NCI-H510A (cell line): Measurements from ENCODE around the gene ORM1.

Source experiments
- DNase-seq: peaks from one replicate; lab custom pipeline; 2025; lab: John Stamatoyannopoulos, UW

Gene ORM1

GRCh38 chr9:114287763-114288192 is 35.1 kb upstream of the ORM1 start:
- DNase-seq, result no peak

GRCh38 chr9:114288193-114289091 is 34.5 kb upstream of the ORM1 start:
- DNase-seq, result no peak

- no peak for DNase-seq
Measured at GRCh38 chr9:114289106-114289505, 33.8 kb upstream of the ORM1 start.

- no peak for DNase-seq
Measured at GRCh38 chr9:114289571-114290481, 33.1 kb upstream of the ORM1 start.

GRCh38 chr9:114290561-114290986 is 32.3 kb upstream of the ORM1 start:
- no peak for DNase-seq

- DNase-seq, result no peak
Measured at GRCh38 chr9:114291064-114291474, 31.8 kb upstream of the ORM1 start.

- DNase-seq, result no peak
Measured at GRCh38 chr9:114291886-114292590, 30.9 kb upstream of the ORM1 start.

- no peak for DNase-seq
Measured at GRCh38 chr9:114294664-114295063, 28.2 kb upstream of the ORM1 start.

- DNase-seq, result no peak
Measured at GRCh38 chr9:114296338-114296737, 26.6 kb upstream of the ORM1 start.

GRCh38 chr9:114299286-114300152 is 23.4 kb upstream of the ORM1 start:
- no peak for DNase-seq

- no peak for DNase-seq
Measured at GRCh38 chr9:114300153-114300845, 22.6 kb upstream of the ORM1 start.

GRCh38 chr9:114300846-114301797 is 21.8 kb upstream of the ORM1 start:
- no peak for DNase-seq

GRCh38 chr9:114301798-114302565 is 20.9 kb upstream of the ORM1 start:
- no peak for DNase-seq

- DNase-seq, result no peak
Measured at GRCh38 chr9:114302727-114303126, 20.2 kb upstream of the ORM1 start.

- DNase-seq, result no peak
Measured at GRCh38 chr9:114303571-114303970, 19.3 kb upstream of the ORM1 start.

- no peak for DNase-seq
Measured at GRCh38 chr9:114303977-114304376, 18.9 kb upstream of the ORM1 start.

- DNase-seq, result no peak
Measured at GRCh38 chr9:114304416-114305188, 18.3 kb upstream of the ORM1 start.

- DNase-seq, result no peak
Measured at GRCh38 chr9:114307899-114308267, 15.0 kb upstream of the ORM1 start.
